Measurements from ENCODE around the gene MAPK10. TPM values are rescaled to one million over a fixed set of nuclear protein-coding genes. Genes with fewer than 3 reads are reported as not detected.

The MAPK10 gene
- polyA plus RNA-seq, 3 donors, result 0.36 TPM; not detected in 2

DNA sequence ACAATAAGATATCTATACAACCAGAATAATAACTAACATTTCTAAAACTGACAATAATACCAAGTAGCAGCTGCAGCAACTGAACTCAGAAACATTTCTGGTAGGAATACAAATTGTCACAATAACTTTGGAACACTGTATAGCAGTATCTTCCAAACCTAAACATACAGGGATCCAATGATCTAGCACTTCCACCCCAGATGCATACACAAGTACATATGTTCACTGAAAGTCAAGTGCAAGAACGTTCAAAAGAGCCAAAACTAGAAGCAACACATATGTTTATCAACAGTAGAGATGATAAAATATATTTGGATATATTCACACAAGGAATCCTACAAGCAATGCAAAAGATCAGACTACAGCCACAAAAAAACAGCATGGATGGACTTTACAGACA lies 46.2 kb downstream of the MAPK10 start:
- Histone ChIP-seq H2AFZ (ENCODE audit: insufficient read depth, low read depth, low read length, poor library complexity, severe bottlenecking) (no peak overlapping the region), H3K4me1 (ENCODE audit: control insufficient read depth in 1 of 2, insufficient read depth in 2 of 2, low read length in 2 of 2) (no peaks in the 10 kb centered on the region), H3K36me3 (replicated peaks in 1 of 2; ENCODE audit: control insufficient read depth in 1 of 2, insufficient read depth in 2 of 2, low read length in 2 of 2) (no peaks in the 10 kb centered on the region), H3K4me3 (replicated peaks in 1 of 3; ENCODE audit: low read depth in 2 of 3, low read length in 3 of 3) (no peak overlapping the region), H3K27me3 (ENCODE audit: control insufficient read depth in 2 of 2, insufficient read depth in 2 of 2, low read length in 2 of 2) (no peaks in the 10 kb centered on the region), H3K79me2 (ENCODE audit: insufficient read depth, low read length) (no peaks in the 10 kb centered on the region), H3K9ac (ENCODE audit: insufficient read depth, low read length, poor library complexity, severe bottlenecking) (no peak overlapping the region), H3K9me3 (replicated peaks in 1 of 2; ENCODE audit: control insufficient read depth in 1 of 2, insufficient read depth in 1 of 2, low read length in 2 of 2) (no peaks in the 10 kb centered on the region), H3K4me2 (replicated peaks; ENCODE audit: extremely low read depth, low read length, poor library complexity, severe bottlenecking) (no peak overlapping the region), H4K20me1 (ENCODE audit: insufficient read depth, low read length) (no peaks in the 10 kb centered on the region), H3K27ac (ENCODE audit: low read depth in 1 of 2, low read length in 2 of 2) (no peak overlapping the region)
- intact Hi-C loops (cut with micrococcal nuclease), result no loop called here
- WGBS (ENCODE audit: insufficient coverage), result no CpG with 5 or more reads among the region's 1 CpG
- H3K27ac Mint-ChIP-seq, result peak overlapping the region in 1 of 7 donors; percentile 30
- no peaks in the 10 kb centered on the region for H3K36me3 Mint-ChIP-seq
- no peak overlapping the region for H3K4me3 Mint-ChIP-seq
- TF ChIP-seq, protein P1, sequence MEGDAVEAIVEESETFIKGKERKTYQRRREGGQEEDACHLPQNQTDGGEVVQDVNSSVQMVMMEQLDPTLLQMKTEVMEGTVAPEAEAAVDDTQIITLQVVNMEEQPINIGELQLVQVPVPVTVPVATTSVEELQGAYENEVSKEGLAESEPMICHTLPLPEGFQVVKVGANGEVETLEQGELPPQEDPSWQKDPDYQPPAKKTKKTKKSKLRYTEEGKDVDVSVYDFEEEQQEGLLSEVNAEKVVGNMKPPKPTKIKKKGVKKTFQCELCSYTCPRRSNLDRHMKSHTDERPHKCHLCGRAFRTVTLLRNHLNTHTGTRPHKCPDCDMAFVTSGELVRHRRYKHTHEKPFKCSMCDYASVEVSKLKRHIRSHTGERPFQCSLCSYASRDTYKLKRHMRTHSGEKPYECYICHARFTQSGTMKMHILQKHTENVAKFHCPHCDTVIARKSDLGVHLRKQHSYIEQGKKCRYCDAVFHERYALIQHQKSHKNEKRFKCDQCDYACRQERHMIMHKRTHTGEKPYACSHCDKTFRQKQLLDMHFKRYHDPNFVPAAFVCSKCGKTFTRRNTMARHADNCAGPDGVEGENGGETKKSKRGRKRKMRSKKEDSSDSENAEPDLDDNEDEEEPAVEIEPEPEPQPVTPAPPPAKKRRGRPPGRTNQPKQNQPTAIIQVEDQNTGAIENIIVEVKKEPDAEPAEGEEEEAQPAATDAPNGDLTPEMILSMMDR (IDR thresholded peaks at IDR 0.05), result no peak
- no peaks in the 10 kb centered on the region for H3K4me1 Mint-ChIP-seq
- no peak for DNase-seq
- H3K27me3 Mint-ChIP-seq (ENCODE audit: low read depth in 3 of 3), result no peaks in the 10 kb centered on the region
- peaks cover 0 to 2% (median 0%) of the 10 kb centered on the region in 7 donors for H3K9me3 Mint-ChIP-seq

DNA sequence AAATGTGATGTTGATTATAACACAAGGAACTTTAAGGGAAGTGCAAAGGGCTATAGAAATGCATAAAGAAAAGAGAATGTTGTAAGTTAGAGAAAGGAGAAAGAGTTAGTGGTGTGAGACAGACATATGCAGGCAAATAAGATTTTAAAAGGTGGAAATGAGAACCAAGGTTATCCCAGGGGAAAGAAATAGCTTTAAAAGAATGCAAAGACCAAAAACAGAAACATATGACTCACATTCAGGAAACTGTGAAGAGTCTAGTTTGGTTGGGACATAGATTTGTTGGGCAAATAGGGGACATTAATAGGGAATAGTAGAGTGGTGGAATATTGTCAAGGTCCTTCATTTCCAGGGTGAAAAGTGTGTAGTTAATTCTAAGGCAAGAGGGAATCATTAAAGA lies 52.4 kb downstream of the MAPK10 start:
- Mint-ChIP-seq H3K4me1 (no peaks in the 10 kb centered on the region), H3K36me3 (no peaks in the 10 kb centered on the region), H3K27me3 (ENCODE audit: low read depth in 3 of 3) (no peaks in the 10 kb centered on the region), H3K9me3 (peaks cover 0 to 6% (median 3%) of the 10 kb centered on the region in 7 donors), H3K4me3 (no peak overlapping the region), H3K27ac (no peak overlapping the region)
- Histone ChIP-seq H3K36me3 (replicated peaks in 1 of 2; ENCODE audit: control insufficient read depth in 1 of 2, insufficient read depth in 2 of 2, low read length in 2 of 2) (no peaks in the 10 kb centered on the region), H3K4me3 (replicated peaks in 1 of 3; ENCODE audit: low read depth in 2 of 3, low read length in 3 of 3) (no peak overlapping the region), H3K9me3 (replicated peaks in 1 of 2; ENCODE audit: control insufficient read depth in 1 of 2, insufficient read depth in 1 of 2, low read length in 2 of 2) (no peaks in the 10 kb centered on the region), H4K20me1 (ENCODE audit: insufficient read depth, low read length) (no peaks in the 10 kb centered on the region), H3K9ac (ENCODE audit: insufficient read depth, low read length, poor library complexity, severe bottlenecking) (no peak overlapping the region), H3K4me1 (ENCODE audit: control insufficient read depth in 1 of 2, insufficient read depth in 2 of 2, low read length in 2 of 2) (no peaks in the 10 kb centered on the region), H3K27me3 (ENCODE audit: control insufficient read depth in 2 of 2, insufficient read depth in 2 of 2, low read length in 2 of 2) (no peaks in the 10 kb centered on the region), H3K79me2 (ENCODE audit: insufficient read depth, low read length) (no peaks in the 10 kb centered on the region), H3K4me2 (replicated peaks; ENCODE audit: extremely low read depth, low read length, poor library complexity, severe bottlenecking) (no peak overlapping the region), H2AFZ (ENCODE audit: insufficient read depth, low read depth, low read length, poor library complexity, severe bottlenecking) (no peak overlapping the region), H3K27ac (ENCODE audit: low read depth in 1 of 2, low read length in 2 of 2) (no peak overlapping the region)
- intact Hi-C loops (cut with micrococcal nuclease), result no loop called here
- DNase-seq, result no peak
- TF ChIP-seq, protein P1 (IDR thresholded peaks at IDR 0.05), result no peak
